K562 (cell line): ENCODE measurements around the gene B4GALNT4. TPM values are rescaled to one million over a fixed set of nuclear protein-coding genes. Genes with fewer than 3 reads are reported as not detected.
A peak's percentile ranks its signal among the peaks of the same experiment; 100 is the strongest.

ENCODE experiments used
- ATAC-seq: fragments of 200-7000 bp; cut with Tn5 transposase; 3 replicates; pipeline ENCODE4 v1.9.1; 2020; ENCODE audit warnings: moderate library complexity
- BruUV-seq: library from RNA; stranded (reverse); fragments of 400-500 nt; replicated peaks from 2 replicates; lab custom pipeline; 2021; lab: Mats Ljungman, UMichigan
- CTCF ChIA-PET: fragments of 300-600 bp; formaldehyde crosslinking; extraction: SDS; loops from one replicate; lab custom pipeline; 2021; ENCODE audit warnings: low intra/inter-chr PET ratio; lab: Yijun Ruan, JAX
- POLR2A ChIA-PET: fragments of 300-600, 350-650 bp; sonication (Branson Sonifier 250); formaldehyde crosslinking; extraction: SDS; loops from one replicate; lab custom pipeline; 2021; ENCODE audit warnings: antibody characterized with exemption, inconsistent platforms; lab: Yijun Ruan, JAX
- DNase-seq, 4 experiments: peaks; one replicate each; pipeline versions ENCODE4 v3.0.0 to v3.0.0-alpha.2; 2011 to 2018; ENCODE audit warnings: low spot score in 3 of 4, mixed read lengths in 3 of 4; ENCODE audit errors: extremely low read depth in 1 of 4
- FAIRE-seq: peaks from 2 replicates; lab custom pipeline; 2011; peaks lifted over from hg19 to GRCh38; lab: Jason Lieb, UNC
- H2AFZ ChIP-seq: 2 replicates; pipeline ENCODE4 v1.6.0; 2011; ENCODE audit warnings: low read depth, low read length, control low read depth, inconsistent platforms
- H3K27ac ChIP-seq: fragments of 200-600 bp; 3 replicates; pipeline ENCODE4 v1.8.0; 2011; ENCODE audit warnings: low read depth, mild to moderate bottlenecking, control low read depth, inconsistent platforms, low read length, moderate library complexity, mixed read lengths; ENCODE audit errors: extremely low read depth
- H3K27me3 ChIP-seq, 2 experiments: fragments of 300-600 bp in 1 of 2; 2 replicates in 1 of 2; 3 replicates in 1 of 2; pipeline versions ENCODE4 v1.6.0 to v1.8.0; 2011; ENCODE audit warnings: inconsistent platforms in 2 of 2, low read length in 2 of 2, mild to moderate bottlenecking in 1 of 2, mixed read lengths in 1 of 2, moderate library complexity in 1 of 2; ENCODE audit not compliant: control insufficient read depth in 2 of 2, insufficient read depth in 2 of 2
- H3K36me3 ChIP-seq: fragments of 300-600 bp; 3 replicates; pipeline ENCODE4 v1.8.0; 2011; ENCODE audit warnings: mild to moderate bottlenecking, low read length, inconsistent platforms; ENCODE audit not compliant: control insufficient read depth, insufficient read depth
- H3K4me1 ChIP-seq, 2 experiments: fragments of 200-600 bp in 1 of 2; replicated peaks in 1 of 2; 2 replicates in 1 of 2; 3 replicates in 1 of 2; pipeline versions ENCODE4 v1.5.1 to v1.8.0; 2011; ENCODE audit warnings: inconsistent platforms in 2 of 2, low read length in 2 of 2, mild to moderate bottlenecking in 1 of 2, mixed read lengths in 1 of 2, moderate library complexity in 1 of 2; ENCODE audit not compliant: control insufficient read depth in 2 of 2, insufficient read depth in 2 of 2
- H3K4me2 ChIP-seq: 2 replicates; pipeline ENCODE4 v1.6.1; 2011; ENCODE audit warnings: low read length, control low read depth, inconsistent platforms, mixed read lengths; ENCODE audit not compliant: insufficient read depth
- H3K4me3 ChIP-seq: fragments of 200-600 bp; sonication (generic), shearing (Covaris generic); 2 replicates; pipeline ENCODE4 v1.5.1; 2016; ENCODE audit warnings: control low read depth, inconsistent platforms
- H3K79me2 ChIP-seq: fragments of 200-600 bp; 3 replicates; pipeline ENCODE4 v1.8.0; 2011; ENCODE audit warnings: low read length, inconsistent platforms; ENCODE audit not compliant: control insufficient read depth, insufficient read depth
- H3K9ac ChIP-seq, 2 experiments: 2 replicates each; pipeline versions ENCODE4 v1.6.0 to v1.6.1; 2011; ENCODE audit warnings: low read depth in 2 of 2, low read length in 2 of 2, control low read depth in 1 of 2, inconsistent platforms in 1 of 2, mild to moderate bottlenecking in 1 of 2, mixed read lengths in 1 of 2; ENCODE audit not compliant: insufficient read depth in 1 of 2
- H3K9me1 ChIP-seq: one replicate; pipeline ENCODE4 v1.6.0; 2011; ENCODE audit warnings: inconsistent platforms, mild to moderate bottlenecking, low read length, moderate library complexity; ENCODE audit not compliant: control insufficient read depth, insufficient read depth
- H3K9me3 ChIP-seq: replicated peaks from 2 replicates; pipeline ENCODE4 v1.5.1; 2011; ENCODE audit warnings: low read depth, low read length, inconsistent platforms; ENCODE audit not compliant: control insufficient read depth, insufficient read depth
- H4K20me1 ChIP-seq: replicated peaks from 2 replicates; pipeline ENCODE4 v1.6.1; 2011; ENCODE audit warnings: low read length, inconsistent platforms, mixed read lengths; ENCODE audit not compliant: control insufficient read depth, insufficient read depth
- BCL6 ChIP-seq: fragments of 250-450 bp; sonication (Bioruptor Pico); IDR thresholded peaks from 2 replicates; pipeline ENCODE4 v1.4.0; 2020
- GATAD2A ChIP-seq: fragments of 450-650 bp; IDR thresholded peaks from 2 replicates; pipeline ENCODE4 v1.6.1; 2017
- GTF3C2 ChIP-seq: IDR thresholded peaks from 3 replicates; pipeline ENCODE4 v1.6.1; 2011; ENCODE audit warnings: borderline replicate concordance, mild to moderate bottlenecking, moderate library complexity; ENCODE audit not compliant: insufficient read length; ENCODE audit errors: extremely low read depth
- NBN ChIP-seq: fragments of 450-650 bp; IDR thresholded peaks from 2 replicates; pipeline ENCODE4 v1.6.1; 2016; ENCODE audit warnings: low read depth, mild to moderate bottlenecking
- NFIC ChIP-seq: fragments of 450-650 bp; IDR thresholded peaks from 2 replicates; pipeline ENCODE4 v1.6.1; 2017; ENCODE audit warnings: mild to moderate bottlenecking, inconsistent platforms
- NR2C1 ChIP-seq, 2 experiments: fragments of 450-650 bp; IDR thresholded peaks; 2 replicates each; pipeline ENCODE4 v1.6.1; 2017; ENCODE audit warnings: mild to moderate bottlenecking in 2 of 2, antibody characterized with exemption in 1 of 2, inconsistent platforms in 1 of 2, missing compliant biosample characterization in 1 of 2, missing genetic modification characterization in 1 of 2
- RBM39 ChIP-seq: fragments of 200-400 bp; formaldehyde crosslinking; optimal IDR thresholded peaks from 2 replicates; pipeline ENCODE3; 2018; ENCODE audit warnings: low read depth, low read length
- SMARCB1 ChIP-seq: IDR thresholded peaks from 2 replicates; pipeline ENCODE4 v1.6.1; 2011; ENCODE audit warnings: improper control_type of control experiment, low read depth; ENCODE audit not compliant: insufficient read length
- SMARCC2 ChIP-seq: fragments of 450-650 bp; IDR thresholded peaks from 2 replicates; pipeline ENCODE4 v1.6.1; 2017; ENCODE audit warnings: antibody characterized with exemption, moderate library complexity, mild to moderate bottlenecking, low read depth
- TFE3 ChIP-seq: fragments of 450-650 bp; formaldehyde crosslinking; IDR thresholded peaks from 2 replicates; pipeline ENCODE4 v1.4.0; 2020; ENCODE audit warnings: mild to moderate bottlenecking, mixed read lengths
- ZNF639 ChIP-seq, 2 experiments: fragments of 200-800 bp in 1 of 2; sonication (Bioruptor generic) in 1 of 2; sonication (generic) in 1 of 2; formaldehyde crosslinking in 1 of 2; IDR thresholded peaks in 1 of 2; conservative IDR thresholded peaks in 1 of 2; 2 replicates each; pipeline versions ENCODE4 v1.5.0 to v1.6.1; 2016 to 2020; ENCODE audit warnings: missing compliant biosample characterization in 1 of 2, missing genetic modification characterization in 1 of 2, missing genetic modification reagents in 1 of 2
- ZNF655 ChIP-seq: fragments of 250-450 bp; sonication (Bioruptor Pico); IDR thresholded peaks from 2 replicates; pipeline ENCODE4 v1.5.0; 2021
- WGBS: fragments of 100-300 bp; shearing (Covaris generic); methylation state at CpG from one replicate; pipeline ENCODE4 v1.1.6; 2016; ENCODE audit warnings: low coverage, mixed read lengths; ENCODE audit not compliant: insufficient coverage; ENCODE audit errors: missing lambda C conversion rate; 5-methylcytosine and 5-hydroxymethylcytosine counted together
- in situ Hi-C: fragments of 300-500 bp; cut with MboI; formaldehyde crosslinking; loops from 4 replicates; pipeline ENCODE4 v1.15.0; 2018; ENCODE audit warnings: inconsistent platforms, mixed read lengths
- intact Hi-C: fragments of 100-400 bp; cut with micrococcal nuclease; formaldehyde crosslinking; loops from 2 replicates; pipeline ENCODE4 v1.14.2; 2022
- polyA plus RNA-seq, 8 experiments: library from polyadenylated mRNA; depleted of rRNA in 4 of 8; stranded (reverse) in 5 of 8; unstranded in 3 of 8; fragments of >200 nt; fragmentation: Nextera tagmentation in 2 of 8; fragmentation: Illumina TruSeq in 1 of 8; extraction: Ambion mirVana in 2 of 8; extraction: Trizol in 1 of 8; gene quantifications; 2 replicates each; pipeline versions ENCODE4 v1.2.1 to v1.2.3, GENCODE V29; 2011 to 2014; ENCODE audit warnings: inconsistent platforms in 1 of 8, missing spikeins in 1 of 8
- total RNA-seq, 7 experiments: library from RNA; depleted of rRNA in 6 of 7; stranded (reverse); fragments of >200 nt in 6 of 7; fragmentation: Illumina TruSeq in 2 of 7; extraction: Trizol in 2 of 7; gene quantifications; 2 replicates each; pipeline versions ENCODE4 v1.2.1 to v1.2.3, GENCODE V29; 2011 to 2021; ENCODE audit warnings: low replicate concordance in 1 of 7

B4GALNT4 gene
- total and polyA plus RNA-seq, 9 of the 15 experiments (the other 6 are each of a cell fraction or from before 2014, with no cell fraction given) = 0.20 to 37.1 (median 10.8) TPM; not detected in 1

GRCh38 chr11:340539-341512 lies 28.5 kb upstream of the B4GALNT4 start:
- no peak for ATAC-seq
- CTCF ChIA-PET = no interaction called here
- intact Hi-C loops = no loop called here
- TF ChIP-seq ZNF639 (CRISPR knock-in tag; conservative IDR thresholded peaks at IDR 0.05 in 1 of 2, IDR thresholded peaks at IDR 0.05 in 1 of 2) = no peak
- no peak for TF ChIP-seq SMARCB1
- no peak for TF ChIP-seq BCL6 (CRISPR knock-in tag)
- no peak for TF ChIP-seq SMARCC2
- TF ChIP-seq RBM39 = no peak
- peak; percentile 9; the same call in 1 of the 2 replicates for TF ChIP-seq GATAD2A
- no peak for TF ChIP-seq GTF3C2
- no peak for TF ChIP-seq NR2C1 (IDR thresholded peaks at IDR 0.05)
- no peak for TF ChIP-seq NR2C1 (tag; IDR thresholded peaks at IDR 0.05)
- TF ChIP-seq NFIC = peak; percentile 14; the same call in 1 of the 2 replicates
- no peak for TF ChIP-seq TFE3 (CRISPR knock-in tag)
- peak; percentile 48; the same call in 1 of the 2 replicates for TF ChIP-seq NBN
- TF ChIP-seq ZNF655 = no peak

More at GRCh38 chr11:340539-341512, 28.5 kb upstream of the B4GALNT4 start:
- Histone ChIP-seq H3K27ac (peak overlapping the region; percentile 69; the same call in 2 of the 3 replicates), H3K4me1 (peaks cover 15 to 33% of the 10 kb centered on the region in 2 experiments), H3K36me3 (no peaks in the 10 kb centered on the region), H3K27me3 (no peaks in the 10 kb centered on the region), H3K4me3 (no peak overlapping the region), H3K9ac (no peak overlapping the region), H2AFZ (peak overlapping the region; percentile 84), H3K4me2 (peak overlapping the region; percentile 35; the same call in 1 of the 2 replicates), H4K20me1 (no peaks in the 10 kb centered on the region), H3K9me1 (no peaks in the 10 kb centered on the region), H3K79me2 (no peaks in the 10 kb centered on the region), H3K9me3 (no peaks in the 10 kb centered on the region)
- DNase-seq (no peak), FAIRE-seq (no peak)
- 76% methylated on average over 5 of the region's 5 CpGs for WGBS
- no TSS peak for BruUV-seq
- POLR2A ChIA-PET = interaction anchor here (0.6 to 3.3 kb wide), 4 partner anchors 11 to 99 kb away, joined by 3 to 21 read pairs (median 4); no protein-coding TSS in a partner anchor
- in situ Hi-C loops = no loop called here
